ENCODE measurements around the gene CFDP1. TPM values are rescaled to one million over a fixed set of nuclear protein-coding genes. Genes with fewer than 3 reads are reported as not detected.

The CFDP1 gene
- total RNA-seq, 1 experiment from 2014 or later: 52.6 TPM

DNA sequence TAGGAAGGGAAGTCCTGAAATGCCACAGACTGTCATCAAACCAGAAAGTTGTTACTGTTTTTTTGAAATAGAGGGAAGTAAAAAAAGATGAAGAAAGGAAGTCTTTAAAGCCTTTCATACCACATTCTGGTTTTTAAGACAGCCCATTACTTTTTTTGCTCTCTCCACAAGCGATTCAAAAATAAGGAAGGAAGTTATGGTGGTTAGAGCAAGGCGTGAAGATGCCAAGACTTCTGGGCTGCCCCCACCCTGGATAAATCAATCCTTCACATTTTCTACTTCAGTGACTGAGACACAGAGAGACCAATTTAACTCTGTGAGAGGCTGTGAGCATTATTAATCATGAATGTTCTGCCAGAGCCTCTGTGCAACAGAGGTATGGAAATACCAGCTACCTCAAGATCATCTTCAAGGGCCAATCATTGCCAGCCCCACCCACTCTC, 99.6 kb downstream of the CFDP1 start:
- Histone ChIP-seq H2AFZ (no peak overlapping the region), H3K79me2 (ENCODE audit: low read depth) (no peaks in the 10 kb centered on the region), H3K4me1 (replicated peaks; ENCODE audit: insufficient read depth) (no peaks in the 10 kb centered on the region), H3K36me3 (ENCODE audit: low read depth) (no peaks in the 10 kb centered on the region), H3K9me3 (ENCODE audit: insufficient read depth, low read depth) (no peaks in the 10 kb centered on the region), H3K27ac (no peak overlapping the region), H3K9me2 (ENCODE audit: insufficient read depth) (no peaks in the 10 kb centered on the region), H3F3A (ENCODE audit: insufficient read depth, low read depth) (peaks cover 10% of the 10 kb centered on the region), H4K20me1 (ENCODE audit: insufficient read depth) (no peaks in the 10 kb centered on the region), H3K27me3 (ENCODE audit: insufficient read depth, low read depth) (no peaks in the 10 kb centered on the region), H3K4me3 (no peak overlapping the region), H3K4me2 (no peak overlapping the region)
- BruUV-seq (replicated peaks): no TSS peak
- POLR2A ChIA-PET (ENCODE audit: unreplicated experiment): no interaction called here
- CTCF ChIA-PET: no interaction called here
- TF ChIP-seq EZH2 (IDR thresholded peaks at IDR 0.05; ENCODE audit: low read depth): no peak
- TF ChIP-seq, protein P1, sequence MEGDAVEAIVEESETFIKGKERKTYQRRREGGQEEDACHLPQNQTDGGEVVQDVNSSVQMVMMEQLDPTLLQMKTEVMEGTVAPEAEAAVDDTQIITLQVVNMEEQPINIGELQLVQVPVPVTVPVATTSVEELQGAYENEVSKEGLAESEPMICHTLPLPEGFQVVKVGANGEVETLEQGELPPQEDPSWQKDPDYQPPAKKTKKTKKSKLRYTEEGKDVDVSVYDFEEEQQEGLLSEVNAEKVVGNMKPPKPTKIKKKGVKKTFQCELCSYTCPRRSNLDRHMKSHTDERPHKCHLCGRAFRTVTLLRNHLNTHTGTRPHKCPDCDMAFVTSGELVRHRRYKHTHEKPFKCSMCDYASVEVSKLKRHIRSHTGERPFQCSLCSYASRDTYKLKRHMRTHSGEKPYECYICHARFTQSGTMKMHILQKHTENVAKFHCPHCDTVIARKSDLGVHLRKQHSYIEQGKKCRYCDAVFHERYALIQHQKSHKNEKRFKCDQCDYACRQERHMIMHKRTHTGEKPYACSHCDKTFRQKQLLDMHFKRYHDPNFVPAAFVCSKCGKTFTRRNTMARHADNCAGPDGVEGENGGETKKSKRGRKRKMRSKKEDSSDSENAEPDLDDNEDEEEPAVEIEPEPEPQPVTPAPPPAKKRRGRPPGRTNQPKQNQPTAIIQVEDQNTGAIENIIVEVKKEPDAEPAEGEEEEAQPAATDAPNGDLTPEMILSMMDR (conservative IDR thresholded peaks at IDR 0.05): no peak
- no peak for DNase-seq
- intact Hi-C loops (cut with micrococcal nuclease; ENCODE audit: unreplicated experiment): no loop called here

DNA sequence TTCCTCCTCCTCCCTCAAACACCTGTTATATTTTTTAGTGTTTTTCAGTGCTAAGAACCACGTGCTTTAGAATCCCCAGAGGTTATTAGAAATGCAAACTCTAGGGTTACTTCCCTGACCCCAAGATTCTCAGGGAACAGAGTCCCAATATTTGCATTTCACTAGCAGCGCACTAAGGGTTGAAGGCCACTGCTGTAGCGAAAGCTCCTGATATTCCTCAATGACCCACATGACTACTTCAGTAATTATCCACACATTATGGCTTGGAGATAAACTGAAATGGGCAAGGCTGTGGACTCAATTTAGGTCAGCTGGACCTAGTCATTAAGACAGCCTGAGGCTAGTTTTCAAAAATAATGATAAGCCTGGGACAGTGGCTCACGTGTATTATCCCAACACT, 103.4 kb downstream of the CFDP1 start:
- H3K79me2 ChIP-seq (ENCODE audit: low read depth): no peaks in the 10 kb centered on the region
- no peaks in the 10 kb centered on the region for H3K36me3 ChIP-seq (ENCODE audit: low read depth)
- no peak overlapping the region for H3K27ac ChIP-seq
- no TSS peak for BruUV-seq (replicated peaks)
- intact Hi-C loops (cut with micrococcal nuclease; ENCODE audit: unreplicated experiment): no loop called here
- H2AFZ ChIP-seq: no peak overlapping the region
- H3K4me1 ChIP-seq (replicated peaks; ENCODE audit: insufficient read depth): no peaks in the 10 kb centered on the region
- H4K20me1 ChIP-seq (ENCODE audit: insufficient read depth): no peaks in the 10 kb centered on the region
- H3K4me2 ChIP-seq: no peak overlapping the region
- H3K27me3 ChIP-seq (ENCODE audit: insufficient read depth, low read depth): no peaks in the 10 kb centered on the region
- H3F3A ChIP-seq (ENCODE audit: insufficient read depth, low read depth): peaks cover 10% of the 10 kb centered on the region; the same call in 1 of the 2 replicates
- DNase-seq: no peak
- H3K9me2 ChIP-seq (ENCODE audit: insufficient read depth): no peaks in the 10 kb centered on the region
- no peaks in the 10 kb centered on the region for H3K9me3 ChIP-seq (ENCODE audit: insufficient read depth, low read depth)
- H3K4me3 ChIP-seq: no peak overlapping the region
- ChIA-PET CTCF (no interaction called here), POLR2A (ENCODE audit: unreplicated experiment) (interaction anchor here (0.6 kb wide), 1 partner anchor 80 kb away, joined by 4 read pairs; no protein-coding TSS in a partner anchor)
- TF ChIP-seq, protein P1 (conservative IDR thresholded peaks at IDR 0.05): no peak
- TF ChIP-seq EZH2 (IDR thresholded peaks at IDR 0.05; ENCODE audit: low read depth): no peak

- no peaks in the 10 kb centered on the region for H3K36me3 ChIP-seq (ENCODE audit: low read depth)
- no peak for DNase-seq
- H3F3A ChIP-seq (ENCODE audit: insufficient read depth, low read depth): peaks cover 34% of the 10 kb centered on the region
- H4K20me1 ChIP-seq (ENCODE audit: insufficient read depth): no peaks in the 10 kb centered on the region
- ChIA-PET POLR2A (ENCODE audit: unreplicated experiment) (no interaction called here), CTCF (no interaction called here)
- peaks cover 26% of the 10 kb centered on the region for H3K4me1 ChIP-seq (replicated peaks; ENCODE audit: insufficient read depth)
- no peaks in the 10 kb centered on the region for H3K9me3 ChIP-seq (ENCODE audit: insufficient read depth, low read depth)
- H2AFZ ChIP-seq: no peak overlapping the region
- no peak overlapping the region for H3K4me2 ChIP-seq
- no peak overlapping the region for H3K4me3 ChIP-seq
- H3K9me2 ChIP-seq (ENCODE audit: insufficient read depth): no peaks in the 10 kb centered on the region
- TF ChIP-seq EZH2 (IDR thresholded peaks at IDR 0.05; ENCODE audit: low read depth): no peak
- TF ChIP-seq, protein P1 (conservative IDR thresholded peaks at IDR 0.05): no peak
- intact Hi-C loops (cut with micrococcal nuclease; ENCODE audit: unreplicated experiment): no loop called here
- no peaks in the 10 kb centered on the region for H3K27me3 ChIP-seq (ENCODE audit: insufficient read depth, low read depth)
- no TSS peak for BruUV-seq (replicated peaks)
- no peaks in the 10 kb centered on the region for H3K79me2 ChIP-seq (ENCODE audit: low read depth)
- H3K27ac ChIP-seq: no peak overlapping the region
Measured at GRCh38 chr16:75326333-75326732, 107.0 kb downstream of the CFDP1 start.

All from PC-9 (cell line).